HG02885 (cell line): ENCODE data around the gene UCN.
"Not testable (repeated sequence)": the region's sequence is repeated elsewhere in the genome, so short reads cannot be mapped to it uniquely, and the experiment has no call there.

ENCODE experiments used
- ATAC-seq: cut with Tn5 transposase; IDR thresholded peaks from one replicate; pipeline ENCODE4 v1.9.1; 2021; ENCODE audit warnings: mild to moderate bottlenecking; ENCODE audit not compliant: unreplicated experiment, poor library complexity

The UCN gene

DNA sequence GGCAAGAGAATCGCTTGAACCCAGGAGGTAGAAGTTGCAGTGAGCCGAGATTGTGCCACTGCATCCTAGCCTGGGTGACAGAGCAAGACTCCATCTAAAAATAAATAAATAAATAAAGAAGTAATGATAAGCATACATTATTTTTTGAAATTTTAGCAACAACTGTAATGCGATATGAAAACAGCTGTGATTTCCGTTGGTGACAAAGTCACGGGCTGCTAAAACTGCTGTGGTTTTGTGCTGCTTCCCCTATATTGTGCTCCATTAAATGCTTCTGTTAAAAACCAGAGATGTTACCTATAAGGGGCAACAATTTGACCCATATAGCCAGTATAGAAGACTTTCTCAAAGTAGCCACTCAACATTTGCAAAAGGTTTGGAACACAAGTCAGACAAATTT lies 17.7 kb downstream of the UCN start:
- ATAC-seq, result no peak

GRCh38 chr2:27288610-27289009 lies 19.6 kb downstream of the UCN start:
- no peak for ATAC-seq

DNA sequence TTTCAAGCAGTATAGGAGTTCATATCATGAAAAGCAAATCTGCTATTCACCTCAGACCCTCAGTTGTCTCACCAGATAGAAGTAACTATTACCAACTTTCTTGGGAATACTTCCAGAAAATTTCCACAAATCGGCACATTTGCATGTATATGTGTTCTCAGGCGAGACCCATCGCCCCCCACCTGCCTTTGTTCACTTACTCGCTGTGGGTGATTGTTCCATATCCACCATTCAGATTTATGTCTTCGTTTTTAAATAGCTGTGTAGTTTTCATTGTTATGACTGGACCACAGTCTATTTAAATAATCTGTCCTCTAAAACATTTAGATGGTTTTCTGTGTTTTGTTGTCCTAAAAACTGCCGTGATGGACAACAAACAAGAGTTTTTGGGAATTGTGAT lies 22.8 kb downstream of the UCN start:
- no peak for ATAC-seq

- ATAC-seq, result no peak
Measured at GRCh38 chr2:27284996-27285395, 23.2 kb downstream of the UCN start.

- no peak for ATAC-seq
Measured at GRCh38 chr2:27282892-27283291, 25.4 kb downstream of the UCN start.

GRCh38 chr2:27281855-27282559 lies 26.2 kb downstream of the UCN start, which contains the start of gene TRIM54:
Gene TRIM54 (plus strand): TSS chr2:27282429. CDS start chr2:27282732, 303 bp downstream.
- no peak for ATAC-seq

DNA sequence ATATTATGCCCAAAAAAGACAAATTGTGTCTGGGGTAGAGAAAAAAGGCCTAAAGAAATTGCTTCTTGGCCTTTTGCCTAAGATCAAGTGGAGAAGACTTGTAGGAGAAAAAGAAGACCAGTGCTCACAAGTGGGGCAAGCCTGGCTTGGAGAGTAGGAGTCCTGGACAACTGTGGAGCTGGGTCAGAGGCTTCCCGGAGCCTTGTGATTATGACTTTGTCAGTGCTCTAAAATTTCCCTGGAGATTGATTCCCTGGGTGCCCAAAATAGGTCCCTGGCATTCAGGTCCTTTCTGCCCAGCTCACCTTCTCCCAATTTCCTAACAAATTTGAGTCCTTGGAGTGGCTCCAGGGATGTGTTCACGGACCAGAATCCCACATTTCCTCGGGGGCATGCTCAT lies 26.8 kb downstream of the UCN start:
- no peak for ATAC-seq

DNA sequence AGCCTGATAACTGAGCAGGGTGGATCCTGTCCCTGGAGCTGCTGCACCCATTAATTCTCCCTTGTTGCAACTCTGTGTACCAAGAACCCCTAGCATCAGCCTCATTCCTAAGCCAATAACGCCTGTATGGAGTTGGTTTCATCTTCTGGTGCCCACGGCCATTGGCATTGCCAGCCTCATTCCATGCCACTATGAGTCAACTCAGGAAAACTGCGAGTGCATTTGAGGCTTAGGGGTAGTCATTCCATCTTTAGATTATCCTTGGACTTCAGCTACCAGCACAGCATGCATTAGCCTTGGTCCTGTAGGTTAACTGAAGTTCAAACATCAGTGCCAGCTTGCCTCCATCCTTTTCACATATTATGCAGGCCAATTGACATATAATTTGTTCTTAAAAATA lies 27.4 kb downstream of the UCN start:
- no peak for ATAC-seq

DNA sequence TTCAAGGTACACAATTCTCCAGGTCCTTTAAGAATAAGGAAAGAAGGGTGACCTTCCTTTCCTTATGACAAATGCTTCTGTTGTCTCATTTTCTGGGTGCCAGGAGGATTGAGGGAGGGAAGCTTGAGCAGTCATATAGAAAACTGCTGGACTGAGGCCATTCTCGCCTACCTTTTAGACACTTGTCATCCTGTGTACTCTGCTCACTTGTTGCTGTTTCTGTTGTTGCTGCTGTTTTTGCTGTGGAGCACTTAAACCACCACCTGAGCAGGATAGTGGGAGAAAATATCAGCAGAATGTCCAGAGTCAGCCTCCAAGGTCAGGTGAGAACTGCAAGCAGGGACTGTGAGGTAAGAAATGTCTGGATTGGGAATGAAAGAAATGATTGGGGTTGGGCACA lies 30.2 kb downstream of the UCN start:
- ATAC-seq, result no peak

- ATAC-seq, result no peak
Measured at GRCh38 chr2:27275211-27276150, 32.8 kb downstream of the UCN start, which contains the start of gene DNAJC5G. Gene DNAJC5G (plus strand): TSS chr2:27275433. CDS start chr2:27276729, 1,296 bp downstream.

GRCh38 chr2:27272537-27273522 lies 35.4 kb downstream of the UCN start:
- ATAC-seq, result not testable (repeated sequence)

- no peak for ATAC-seq
Measured at GRCh38 chr2:27271631-27272340, 36.5 kb downstream of the UCN start.

- no peak for ATAC-seq
Measured at GRCh38 chr2:27270670-27271069, 37.6 kb downstream of the UCN start.

DNA sequence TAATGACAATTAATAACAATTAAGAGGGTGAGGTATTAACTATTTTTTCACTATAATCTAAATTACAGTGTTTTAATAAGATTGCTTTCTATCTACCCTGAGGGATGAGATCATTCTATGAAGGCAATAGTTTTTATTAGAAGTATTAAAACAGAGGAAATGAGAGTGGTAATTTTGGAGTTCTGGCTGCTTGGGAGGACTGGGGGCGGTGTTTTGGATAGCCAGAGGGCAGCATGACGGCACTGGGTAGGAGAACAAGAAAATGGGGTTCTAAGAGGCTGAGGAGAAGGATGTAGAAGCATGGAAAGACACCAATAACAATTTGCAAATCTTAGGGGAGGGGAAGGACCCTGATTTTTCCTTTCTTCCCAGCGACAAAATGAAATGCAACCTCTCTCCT lies 38.1 kb downstream of the UCN start:
- no peak for ATAC-seq

DNA sequence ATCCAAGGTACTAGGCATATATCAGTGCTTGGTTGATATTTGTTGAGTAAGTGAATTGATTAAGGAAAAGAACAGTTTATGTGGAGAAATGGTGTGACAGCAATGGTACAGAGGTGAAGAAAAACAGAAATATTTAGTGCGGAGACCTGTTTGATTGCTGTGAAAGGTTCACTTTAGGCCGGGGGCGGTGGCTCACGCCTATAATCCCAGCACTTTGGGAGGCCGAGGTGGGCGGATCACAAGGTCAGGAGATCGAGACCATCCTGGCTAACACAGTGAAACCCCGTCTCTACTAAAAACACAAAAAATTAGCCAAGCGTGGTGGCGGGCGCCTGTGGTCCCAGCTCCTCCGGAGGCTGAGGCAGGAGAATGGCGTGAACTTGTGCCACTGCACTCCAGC lies 39.9 kb downstream of the UCN start:
- ATAC-seq, result not testable (repeated sequence)

GRCh38 chr2:27265536-27265870 lies 42.7 kb downstream of the UCN start:
- ATAC-seq, result no peak

GRCh38 chr2:27264753-27265535 lies 43.3 kb downstream of the UCN start:
- ATAC-seq, result no peak

GRCh38 chr2:27264253-27264752 lies 43.9 kb downstream of the UCN start:
- ATAC-seq, result no peak
